AG09319 (cell line): ENCODE measurements around the gene PRKAG2.

Source experiments
- DNase-seq: peaks from one replicate; pipeline ENCODE4 v3.0.0-alpha.2; 2010; ENCODE audit warnings: low read depth; ENCODE audit errors: extremely low read depth
- TF ChIP-seq, protein P1 (sequence below): IDR thresholded peaks from 2 replicates; pipeline ENCODE4 v1.5.1; 2011; ENCODE audit warnings: low read depth, mild to moderate bottlenecking, inconsistent platforms, low read length, moderate library complexity

Gene PRKAG2

DNA sequence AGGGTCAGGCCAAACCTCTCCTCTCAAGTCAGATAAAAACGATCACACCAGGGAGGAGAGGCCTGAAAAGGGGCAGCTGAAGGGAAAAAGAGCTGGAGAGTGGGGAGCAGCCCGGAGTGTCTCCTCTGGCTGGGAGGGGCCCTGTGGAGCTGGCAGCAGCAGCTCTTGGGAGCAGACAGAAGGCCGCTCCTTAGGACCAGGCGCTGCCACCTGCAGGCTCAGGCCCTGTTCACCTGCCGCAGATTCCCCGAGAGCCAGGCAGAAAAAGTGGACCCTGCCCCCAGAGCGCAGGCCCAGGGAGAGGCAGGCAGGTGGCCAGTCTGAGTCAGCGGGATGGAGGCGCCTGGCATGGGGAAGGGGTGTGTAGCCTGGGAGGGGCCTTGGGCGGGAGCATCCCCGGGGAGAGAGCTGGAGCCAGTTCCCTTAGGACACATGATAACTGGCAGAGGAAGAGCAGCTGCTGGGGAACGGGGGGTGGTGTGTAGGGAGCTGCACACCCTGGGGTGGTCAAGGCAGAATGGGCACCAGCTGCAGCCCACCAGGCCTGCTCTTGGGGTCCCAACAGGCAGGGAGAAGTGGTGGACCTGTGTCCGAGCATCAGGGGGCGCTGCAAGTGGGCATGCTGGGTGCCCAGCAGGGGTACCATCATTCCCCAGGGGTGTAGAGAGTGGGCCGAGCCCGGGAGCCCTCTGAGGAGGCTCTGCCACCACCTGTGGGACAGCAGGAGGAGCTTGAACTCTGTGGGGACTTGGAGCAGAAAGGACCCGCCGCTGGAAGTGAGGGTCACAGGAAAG is 180.0 kb downstream of the PRKAG2 start:
- DNase-seq: no peak
- TF ChIP-seq, protein P1, sequence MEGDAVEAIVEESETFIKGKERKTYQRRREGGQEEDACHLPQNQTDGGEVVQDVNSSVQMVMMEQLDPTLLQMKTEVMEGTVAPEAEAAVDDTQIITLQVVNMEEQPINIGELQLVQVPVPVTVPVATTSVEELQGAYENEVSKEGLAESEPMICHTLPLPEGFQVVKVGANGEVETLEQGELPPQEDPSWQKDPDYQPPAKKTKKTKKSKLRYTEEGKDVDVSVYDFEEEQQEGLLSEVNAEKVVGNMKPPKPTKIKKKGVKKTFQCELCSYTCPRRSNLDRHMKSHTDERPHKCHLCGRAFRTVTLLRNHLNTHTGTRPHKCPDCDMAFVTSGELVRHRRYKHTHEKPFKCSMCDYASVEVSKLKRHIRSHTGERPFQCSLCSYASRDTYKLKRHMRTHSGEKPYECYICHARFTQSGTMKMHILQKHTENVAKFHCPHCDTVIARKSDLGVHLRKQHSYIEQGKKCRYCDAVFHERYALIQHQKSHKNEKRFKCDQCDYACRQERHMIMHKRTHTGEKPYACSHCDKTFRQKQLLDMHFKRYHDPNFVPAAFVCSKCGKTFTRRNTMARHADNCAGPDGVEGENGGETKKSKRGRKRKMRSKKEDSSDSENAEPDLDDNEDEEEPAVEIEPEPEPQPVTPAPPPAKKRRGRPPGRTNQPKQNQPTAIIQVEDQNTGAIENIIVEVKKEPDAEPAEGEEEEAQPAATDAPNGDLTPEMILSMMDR: no peak

- DNase-seq: no peak
- TF ChIP-seq, protein P1: no peak
Measured at GRCh38 chr7:151695951-151696541, 180.9 kb downstream of the PRKAG2 start.

GRCh38 chr7:151694828-151695580 is 181.9 kb downstream of the PRKAG2 start:
- DNase-seq: no peak

DNA sequence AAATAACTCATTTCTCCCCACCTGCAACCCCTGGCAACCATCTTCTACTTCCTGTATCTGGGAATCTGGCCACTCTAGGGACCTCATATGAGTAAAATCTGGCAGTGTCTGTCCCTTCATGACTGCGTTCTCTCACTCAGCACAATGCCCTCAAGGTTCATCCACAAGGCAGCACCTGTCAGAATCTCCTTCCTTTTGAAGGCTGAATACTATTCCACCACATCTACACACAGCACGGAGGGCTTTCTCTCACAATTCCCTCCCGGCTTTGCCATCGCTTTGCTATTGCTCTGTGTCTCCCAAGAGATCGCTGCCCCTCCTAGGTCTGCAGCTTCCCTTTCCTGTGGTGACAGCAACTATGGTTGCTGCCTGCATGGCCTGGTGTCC is 182.5 kb downstream of the PRKAG2 start:
- no peak for DNase-seq

More at GRCh38 chr7:151694828-151695580, 181.9 kb downstream of the PRKAG2 start:
- TF ChIP-seq, protein P1: no peak

GRCh38 chr7:151693140-151693539 is 183.8 kb downstream of the PRKAG2 start:
- DNase-seq: no peak
- TF ChIP-seq, protein P1: no peak

More for the DNA sequence above, 182.5 kb downstream of the PRKAG2 start:
- TF ChIP-seq, protein P1: no peak

DNA sequence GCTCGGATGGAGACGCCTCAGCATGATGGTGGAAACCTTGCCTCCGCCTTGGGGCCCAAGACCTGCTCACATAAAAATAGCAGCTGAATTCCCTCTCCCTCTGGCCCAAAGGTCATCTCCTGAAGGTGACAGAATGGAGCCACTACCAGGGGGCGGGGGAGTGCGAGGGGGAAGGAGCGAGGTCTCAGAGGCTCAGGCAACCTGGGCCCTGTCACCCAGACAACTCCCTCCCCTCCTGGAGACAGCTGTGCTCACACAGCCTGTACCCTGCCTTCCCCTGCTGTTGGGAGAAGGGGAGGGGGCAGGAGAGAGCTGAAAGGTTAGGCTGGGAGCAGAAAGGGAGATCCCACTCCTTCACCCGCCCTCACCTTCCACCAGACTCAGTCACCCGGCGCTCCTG is 184.2 kb downstream of the PRKAG2 start:
- no peak for DNase-seq
- TF ChIP-seq, protein P1: no peak

- DNase-seq: no peak
- TF ChIP-seq, protein P1: no peak
Measured at GRCh38 chr7:151691449-151691848, 185.5 kb downstream of the PRKAG2 start.
